ENCODE measurements around the gene CLDN5.

Gene CLDN5

DNA sequence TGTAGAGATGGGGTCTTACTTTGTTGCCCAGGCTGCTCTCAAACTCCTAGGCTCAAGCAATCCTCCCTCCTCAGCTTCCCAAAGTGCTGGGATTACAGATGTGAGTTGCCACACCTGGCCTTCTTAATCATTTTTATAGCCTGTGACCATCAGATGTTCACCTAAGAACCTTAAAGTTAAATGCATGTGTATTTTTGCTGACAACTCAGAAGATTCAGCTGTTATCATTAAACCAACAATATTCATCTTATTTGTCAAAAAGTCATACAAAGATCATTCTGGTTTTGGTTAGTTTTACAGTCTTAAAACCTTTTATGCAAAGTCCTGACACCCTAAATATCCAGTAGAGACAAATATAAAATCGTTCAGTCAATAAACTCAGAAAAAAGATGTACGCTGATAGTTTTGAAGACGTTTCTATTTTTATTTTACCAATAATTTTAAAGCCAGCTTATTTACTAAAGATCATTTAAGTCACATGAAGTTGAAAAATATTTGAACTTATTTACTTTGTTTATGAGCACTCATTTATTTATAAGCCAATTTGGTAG is 22.2 kb downstream of the CLDN5 start:
- peak; percentile 17 for FAIRE-seq

DNA sequence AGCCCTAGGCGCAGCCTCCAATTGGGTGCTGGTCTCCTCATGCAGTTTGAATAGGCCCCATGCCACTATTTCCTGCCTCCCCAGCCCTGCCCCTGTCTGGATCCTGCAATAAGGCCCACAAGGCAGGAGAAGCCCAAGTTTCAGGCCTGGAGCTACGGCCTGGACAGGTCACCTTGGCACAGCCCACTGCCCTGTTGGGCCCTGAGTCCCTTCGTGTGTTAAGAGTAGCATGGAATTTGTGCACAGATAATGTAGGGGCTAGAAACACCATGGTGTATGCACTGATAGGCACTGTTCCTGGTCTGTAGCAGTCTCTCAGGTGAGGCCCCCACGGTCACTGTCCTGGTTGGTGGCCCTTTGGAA is 24.3 kb downstream of the CLDN5 start:
- no peak for FAIRE-seq

- FAIRE-seq: no peak
Observed at GRCh38 chr22:19499236-19499879, 24.9 kb downstream of the CLDN5 start.

DNA sequence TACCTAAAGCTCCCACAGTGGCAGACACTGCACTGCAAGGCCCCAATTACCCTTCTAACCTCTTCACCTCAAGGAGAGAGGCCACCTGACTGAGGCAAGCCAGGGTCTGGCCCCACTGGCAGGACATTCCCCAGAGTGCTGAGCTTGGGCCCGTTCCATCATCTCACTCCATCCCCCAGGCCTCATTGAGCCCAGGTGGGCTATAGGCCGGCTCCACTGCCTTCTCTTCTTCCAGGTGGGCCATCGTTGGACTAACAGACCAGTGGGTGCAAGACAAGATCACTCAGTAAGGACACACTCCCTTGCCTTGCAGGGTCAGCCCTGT is 25.4 kb downstream of the CLDN5 start:
- FAIRE-seq: no peak

DNA sequence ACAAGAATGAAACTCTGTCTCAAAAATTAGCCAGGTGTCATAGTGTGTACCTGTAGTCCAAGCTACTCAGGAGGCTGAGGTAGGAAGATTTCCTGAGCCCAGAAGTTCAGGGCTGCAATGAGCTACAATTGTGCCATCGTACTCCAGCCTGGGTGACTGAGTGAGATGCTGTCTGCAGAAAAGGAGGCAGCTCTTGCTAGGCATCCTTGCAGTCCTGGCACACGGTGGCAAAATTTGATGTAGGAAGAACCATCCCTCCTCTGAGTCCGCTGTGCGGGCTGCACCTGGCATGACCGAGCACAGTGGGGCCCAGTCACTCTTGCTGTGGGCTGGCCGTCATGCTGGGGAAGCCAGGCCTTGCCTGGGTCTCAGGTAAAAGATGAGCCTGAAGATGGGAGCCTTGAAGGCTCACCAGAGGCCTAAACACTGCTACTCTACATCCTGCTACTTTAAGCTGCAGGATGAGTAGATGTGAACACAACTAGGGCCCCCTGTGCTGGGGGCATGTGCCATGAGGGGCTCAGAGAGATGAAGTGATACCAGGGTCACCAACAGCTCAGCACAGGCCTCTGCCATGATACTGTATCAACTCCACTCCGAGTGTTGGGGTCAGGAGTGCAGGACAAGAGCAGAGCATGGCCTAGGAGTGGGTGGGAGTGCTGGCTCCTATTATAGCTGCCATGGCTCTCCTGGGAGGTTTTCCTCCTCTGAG is 25.9 kb downstream of the CLDN5 start:
- FAIRE-seq: no peak

GRCh38 chr22:19497245-19497644 is 27.0 kb downstream of the CLDN5 start:
- FAIRE-seq: no peak

DNA sequence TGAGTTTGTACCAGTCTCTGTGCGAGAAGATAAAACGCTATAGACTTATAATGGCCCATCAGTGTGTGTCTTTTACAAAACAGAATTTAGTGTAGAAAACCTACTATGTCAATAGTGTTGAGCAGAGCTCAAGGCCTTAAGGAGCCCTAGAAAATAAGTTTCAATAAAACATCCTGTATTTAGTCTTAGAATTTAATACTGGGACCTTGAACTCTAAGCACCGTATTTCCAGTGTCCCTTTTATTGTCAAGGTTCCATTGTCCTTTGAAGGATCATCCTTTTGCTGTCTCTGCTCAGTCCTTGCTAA is 27.9 kb downstream of the CLDN5 start:
- no peak for FAIRE-seq

DNA sequence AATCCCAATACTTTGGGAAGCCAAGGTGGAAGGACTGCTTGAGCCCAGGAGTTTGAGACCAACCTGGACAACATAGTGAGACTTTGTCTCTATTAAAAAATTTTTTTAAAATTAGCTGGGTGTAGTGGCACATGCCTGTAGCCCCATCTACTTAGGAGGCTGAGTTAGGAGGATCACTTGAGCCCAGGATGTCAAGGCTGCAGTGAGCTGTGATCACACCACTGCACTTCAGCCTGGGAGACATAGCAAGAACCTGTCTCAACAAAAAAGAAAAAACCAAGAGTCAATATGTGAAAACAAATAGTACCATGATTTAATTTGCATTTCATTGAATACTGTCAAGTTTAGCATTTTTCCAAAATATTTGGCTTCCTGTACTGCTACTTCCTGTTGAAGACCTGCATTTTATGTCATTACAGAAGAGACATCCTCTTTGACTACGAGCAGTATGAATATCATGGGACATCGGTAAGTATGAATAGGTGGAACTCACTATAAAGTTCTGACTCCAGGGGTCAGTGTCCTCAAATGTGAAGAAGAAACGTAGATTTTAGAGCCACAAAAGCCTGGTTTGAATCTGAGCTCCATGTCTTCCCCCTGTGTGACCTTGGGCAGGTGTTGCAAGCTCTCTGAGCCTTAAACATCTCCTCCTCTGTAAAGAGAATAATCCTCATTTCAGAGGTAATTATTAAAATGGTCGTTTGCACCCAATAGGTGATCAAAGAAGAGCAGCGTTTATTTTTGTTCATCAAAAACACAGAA is 28.5 kb downstream of the CLDN5 start:
- no peak for FAIRE-seq

DNA sequence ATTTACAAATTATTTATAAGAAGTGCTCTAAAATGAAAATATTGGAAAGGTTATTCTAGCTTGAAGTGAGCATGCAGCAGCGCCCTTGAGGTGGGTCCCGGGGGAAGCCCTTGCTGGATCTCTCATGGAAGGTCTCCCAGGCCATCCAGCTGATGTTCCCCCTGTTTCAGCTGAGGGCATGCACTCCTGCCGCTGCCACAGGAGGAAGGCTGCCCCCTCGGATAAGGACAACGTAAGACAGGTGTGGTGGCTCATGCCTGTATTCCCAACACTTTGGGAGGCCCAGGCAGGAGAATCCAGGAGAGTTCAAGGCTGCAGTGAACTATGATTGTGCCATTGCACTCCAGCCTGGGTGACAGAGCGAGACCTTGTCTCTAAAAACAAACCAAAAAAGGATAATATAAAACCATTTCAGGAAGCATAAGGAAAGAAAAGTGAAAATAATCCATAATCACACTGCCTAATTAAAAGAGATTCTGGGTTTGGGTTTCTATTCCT is 29.5 kb downstream of the CLDN5 start:
- no peak for FAIRE-seq

DNA sequence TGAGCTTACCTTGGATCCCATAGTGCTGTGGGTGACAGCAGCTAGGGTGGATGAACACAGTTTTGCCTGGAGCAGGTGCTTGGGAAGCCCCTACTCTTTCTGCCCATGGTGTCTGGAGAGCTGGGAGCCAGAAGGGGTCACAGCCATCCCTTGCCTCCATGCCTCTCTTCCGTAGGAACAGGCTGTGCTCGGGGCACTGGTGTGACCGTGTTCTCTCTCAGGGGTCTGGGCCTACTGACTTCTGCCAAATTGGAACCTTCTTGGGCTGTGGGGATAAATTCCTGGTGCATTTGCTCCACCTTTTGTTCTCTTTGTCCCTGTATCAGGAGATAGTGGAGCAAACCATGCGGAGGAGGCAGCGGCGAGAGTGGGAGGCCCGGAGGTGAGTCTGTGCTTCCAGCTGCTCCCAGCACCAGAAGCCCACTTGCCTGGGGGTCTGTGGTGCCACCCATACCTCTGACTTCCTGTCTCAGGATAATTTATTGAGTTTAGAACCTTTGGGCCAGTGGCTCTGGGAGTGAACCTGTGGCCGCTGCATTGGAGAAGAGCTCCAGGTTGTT is 30.1 kb downstream of the CLDN5 start:
- no peak for FAIRE-seq

DNA sequence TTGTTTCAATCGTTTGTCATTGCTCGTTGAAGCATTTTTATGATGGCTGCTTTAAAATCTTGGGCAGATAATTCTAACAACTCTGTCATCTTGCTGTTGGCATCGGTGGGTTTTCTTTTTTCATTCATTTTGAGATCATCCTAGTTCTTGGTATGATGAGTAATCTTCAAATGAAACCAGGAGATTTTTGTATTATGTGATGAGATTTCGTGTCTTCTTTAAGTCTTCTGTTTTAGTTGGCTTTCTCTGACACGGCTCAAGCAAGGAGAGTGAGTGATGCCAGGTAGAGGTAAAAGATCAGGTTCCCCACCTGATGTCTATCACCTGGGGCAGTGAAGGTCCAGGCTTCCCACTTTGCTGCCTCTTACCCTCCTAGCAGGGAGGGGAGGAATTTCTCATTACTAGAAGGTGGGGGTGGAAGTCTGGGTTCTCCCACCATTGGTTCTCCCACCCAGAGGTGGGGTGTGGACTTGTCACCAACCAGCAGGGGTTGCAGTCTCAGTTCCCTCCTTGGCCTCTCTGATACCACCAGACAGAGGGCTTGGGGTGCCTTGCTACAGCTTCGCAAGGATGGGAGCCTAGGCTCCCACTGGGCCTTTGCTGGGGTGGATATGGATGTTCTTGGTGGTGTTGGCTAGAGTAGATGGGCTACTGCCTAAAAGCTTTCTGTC is 31.6 kb downstream of the CLDN5 start:
- FAIRE-seq: no peak

DNA sequence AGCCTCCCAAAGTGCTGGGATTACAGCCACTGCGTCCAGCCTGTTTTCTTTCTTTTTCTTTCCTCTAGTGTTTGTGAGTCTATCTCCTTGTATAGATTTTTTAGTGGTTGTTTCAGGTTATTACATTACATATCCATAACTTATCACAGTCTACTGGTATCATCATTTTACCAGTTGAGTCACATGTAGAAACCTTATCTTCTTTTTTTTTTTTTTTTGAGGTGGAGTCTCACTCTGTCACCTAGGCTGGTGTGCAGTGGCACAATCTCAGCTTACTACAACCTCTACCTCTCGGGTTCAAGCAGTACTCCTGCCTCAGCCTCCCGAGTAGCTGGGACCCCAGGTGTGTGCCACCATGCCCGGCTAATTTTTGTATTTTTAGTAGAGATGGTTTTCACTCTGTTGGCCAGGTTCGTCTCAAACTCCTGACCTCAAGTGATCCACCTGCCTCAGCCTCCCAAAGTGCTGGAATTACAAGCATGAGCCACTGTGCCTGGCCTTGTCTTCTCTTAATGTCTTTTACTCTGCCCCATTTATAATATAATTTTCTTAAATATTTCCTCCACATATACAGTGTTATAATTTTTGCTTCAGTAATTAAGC is 33.5 kb downstream of the CLDN5 start:
- no peak for FAIRE-seq

DNA sequence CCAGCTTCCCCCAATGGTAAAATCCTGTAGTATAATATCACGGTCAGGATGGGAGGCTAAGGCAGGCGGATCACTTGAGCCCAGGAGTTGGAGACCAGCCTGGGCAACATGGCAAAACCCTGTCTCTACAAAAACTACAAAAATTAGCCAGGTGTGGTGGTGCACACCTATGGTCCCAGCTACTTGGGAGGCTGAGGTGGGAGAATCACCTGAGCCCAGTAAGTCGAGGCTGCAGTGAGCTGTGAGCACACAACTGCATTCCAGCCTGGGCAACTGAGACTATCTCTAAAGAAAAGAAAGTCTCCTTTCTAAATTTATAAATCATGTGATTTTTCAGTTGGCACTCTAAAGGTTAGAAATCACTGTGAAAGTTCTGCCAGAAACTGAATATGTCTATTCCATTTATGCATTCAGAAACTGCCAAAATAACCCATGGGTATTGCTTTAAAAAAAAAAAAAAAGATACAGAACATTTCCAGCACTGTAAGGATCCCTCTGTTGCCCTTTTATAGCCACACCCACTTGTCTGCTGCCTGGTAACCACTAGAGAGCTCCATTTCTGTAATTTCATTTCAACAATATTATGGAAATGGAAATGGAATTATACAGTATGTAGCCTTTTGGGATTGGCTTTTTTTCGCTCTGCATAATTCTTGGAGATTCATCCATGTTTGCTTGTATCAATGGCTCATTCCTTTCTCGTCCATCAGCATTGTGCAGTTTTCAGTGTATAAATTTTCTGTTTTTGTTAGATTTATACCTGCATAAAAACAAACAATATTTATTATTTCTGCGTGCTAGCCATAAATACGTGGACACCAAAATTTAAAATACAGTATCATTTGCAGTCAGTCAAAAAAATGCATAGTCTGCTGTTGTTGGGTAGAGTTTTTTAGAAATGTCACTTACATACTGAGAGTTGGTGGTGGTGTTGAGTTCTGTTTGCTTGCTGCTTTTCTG is 35.0 kb downstream of the CLDN5 start:
- no peak for FAIRE-seq

- FAIRE-seq: no peak
Observed at GRCh38 chr22:19488285-19488684, 35.9 kb downstream of the CLDN5 start.

DNA sequence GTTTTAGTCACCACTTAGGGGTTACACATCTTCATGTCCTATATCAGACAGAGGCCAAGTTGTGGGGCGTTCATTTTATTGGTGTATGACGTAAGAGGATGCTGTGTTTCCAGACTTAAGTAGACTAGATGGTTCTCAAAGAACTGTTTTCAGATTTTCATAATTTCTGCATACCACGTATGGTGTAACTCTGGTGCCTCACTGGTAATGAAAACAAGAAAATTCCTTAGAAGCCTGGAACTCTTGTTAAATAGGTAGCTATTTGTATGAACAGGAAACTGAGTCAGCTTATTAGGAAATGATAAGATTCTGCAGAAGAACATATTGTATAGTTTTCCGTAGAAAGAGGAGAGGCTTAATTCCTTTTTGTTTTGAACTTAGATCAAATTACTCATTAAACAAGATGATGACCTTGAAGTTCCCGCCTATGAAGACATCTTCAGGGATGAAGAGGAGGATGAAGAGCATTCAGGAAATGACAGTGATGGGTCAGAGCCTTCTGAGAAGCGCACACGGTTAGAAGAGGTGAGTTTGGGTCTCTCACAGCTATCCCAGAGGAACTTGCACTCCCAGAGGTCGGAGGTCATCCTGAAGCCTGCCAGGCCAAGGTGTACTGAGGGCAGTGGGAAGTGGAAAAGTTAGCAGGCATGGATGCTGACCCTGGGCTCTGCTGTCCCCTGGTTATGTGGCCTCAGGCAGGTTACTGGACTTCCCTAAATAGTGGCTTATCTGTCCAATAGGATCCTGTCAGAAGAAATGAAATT is 40.5 kb downstream of the CLDN5 start:
- FAIRE-seq: no peak

DNA sequence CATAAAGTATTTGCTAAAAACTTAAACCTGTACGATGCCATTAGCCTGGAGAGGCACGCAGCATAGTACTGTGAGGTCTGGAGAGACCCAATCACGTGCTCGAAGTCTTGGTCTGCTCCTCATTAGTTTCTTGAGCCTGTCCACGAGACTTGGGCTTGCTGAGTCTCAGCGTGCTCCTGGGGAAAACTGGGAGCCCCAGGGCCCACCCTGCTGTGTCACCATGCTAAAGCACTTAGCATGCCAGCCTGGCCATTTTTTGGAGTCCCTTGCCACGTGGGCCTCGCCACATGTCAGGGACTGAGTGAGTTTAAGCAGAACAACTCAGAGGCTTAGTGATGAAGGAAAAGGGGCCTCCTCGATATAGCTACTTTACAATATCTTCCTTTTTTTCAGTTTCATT is 41.9 kb downstream of the CLDN5 start:
- no peak for FAIRE-seq

GRCh38 chr22:19480789-19481188 is 43.4 kb downstream of the CLDN5 start:
- FAIRE-seq: no peak

GRCh38 chr22:19480173-19480568 is 44.0 kb downstream of the CLDN5 start:
- no peak for FAIRE-seq

- peak; percentile 98 for FAIRE-seq
Observed at GRCh38 chr22:19479355-19480172, 44.6 kb downstream of the CLDN5 start, which contains the start of gene CDC45. Gene CDC45, plus strand, starts transcription at chr22:19479920. Its CDS starts 49 bp downstream, at chr22:19479969.
